ENCODE measurements around the gene TBX3.

TBX3 gene

GRCh38 chr12:114666746-114667668, 17.0 kb downstream of the TBX3 start:
- no peak for DNase-seq

- no peak for DNase-seq
Observed at GRCh38 chr12:114665411-114666260, 18.3 kb downstream of the TBX3 start.

GRCh38 chr12:114664651-114665320, 19.2 kb downstream of the TBX3 start:
- no peak for DNase-seq

GRCh38 chr12:114662512-114663177, 21.3 kb downstream of the TBX3 start:
- DNase-seq, result peak; percentile 4 to 61 (median 36)

GRCh38 chr12:114661245-114661644, 22.7 kb downstream of the TBX3 start:
- no peak for DNase-seq

- no peak for DNase-seq
Observed at GRCh38 chr12:114659084-114659483, 24.9 kb downstream of the TBX3 start.

- no peak for DNase-seq
Observed at GRCh38 chr12:114658002-114658441, 26.0 kb downstream of the TBX3 start.

GRCh38 chr12:114657597-114657920, 26.4 kb downstream of the TBX3 start:
- DNase-seq, result no peak

- no peak for DNase-seq
Observed at GRCh38 chr12:114656906-114657596, 26.9 kb downstream of the TBX3 start.

- DNase-seq, result no peak
Observed at GRCh38 chr12:114655934-114656749, 27.8 kb downstream of the TBX3 start.

- DNase-seq, result no peak
Observed at GRCh38 chr12:114649585-114649984, 34.4 kb downstream of the TBX3 start.

GRCh38 chr12:114648711-114649110, 35.3 kb downstream of the TBX3 start:
- DNase-seq, result no peak

GRCh38 chr12:114638790-114639435, 45.1 kb downstream of the TBX3 start:
- no peak for DNase-seq

- DNase-seq, result no peak
Observed at GRCh38 chr12:114636723-114637480, 47.1 kb downstream of the TBX3 start.

- DNase-seq, result no peak
Observed at GRCh38 chr12:114631242-114631641, 52.7 kb downstream of the TBX3 start.

GRCh38 chr12:114628199-114628598, 55.8 kb downstream of the TBX3 start:
- DNase-seq, result no peak

GRCh38 chr12:114627393-114627792, 56.6 kb downstream of the TBX3 start:
- no peak for DNase-seq

- no peak for DNase-seq
Observed at GRCh38 chr12:114625294-114625851, 58.6 kb downstream of the TBX3 start.

- no peak for DNase-seq
Observed at GRCh38 chr12:114623737-114624136, 60.2 kb downstream of the TBX3 start.

Data from stimulated activated naive CD4-positive, alpha-beta T cell (primary cell).